Natural killer cell (primary cell): Measurements from ENCODE around the gene EIF4H. TPM values are rescaled to one million over a fixed set of nuclear protein-coding genes. Genes with fewer than 3 reads are reported as not detected.
A peak's percentile ranks its signal among the peaks of the same experiment; 100 is the strongest.

Source experiments
- ATAC-seq, 3 donors: fragments of 150-1000 bp in 2 of 3; fragments of 200-7000 bp in 1 of 3; cut with Tn5 transposase; 1 replicate in 1 of 3; 2 replicates in 2 of 3; pipeline ENCODE4 v1.10.0; 2021; ENCODE audit warnings: mild to moderate bottlenecking in 2 of 3, moderate library complexity in 2 of 3
- DNase-seq, 2 donors: peaks; one replicate each; pipeline versions ENCODE4 v3.0.0 to v3.0.0-alpha.2; 2013 to 2021; ENCODE audit warnings: mixed read lengths in 1 of 2
- H3K27ac ChIP-seq: one replicate; pipeline ENCODE4 v1.5.1; 2013; ENCODE audit warnings: mild to moderate bottlenecking, low read length
- H3K27me3 ChIP-seq: one replicate; pipeline ENCODE4 v1.6.1; 2013; ENCODE audit warnings: low read length; ENCODE audit not compliant: control insufficient read depth, insufficient read depth
- H3K36me3 ChIP-seq: one replicate; pipeline ENCODE4 v1.6.1; 2013; ENCODE audit warnings: low read length; ENCODE audit not compliant: control insufficient read depth, insufficient read depth
- H3K4me1 ChIP-seq: one replicate; pipeline ENCODE4 v1.6.1; 2013; ENCODE audit warnings: low read length; ENCODE audit not compliant: control insufficient read depth, insufficient read depth
- H3K4me3 ChIP-seq: one replicate; pipeline ENCODE4 v1.5.1; 2013; ENCODE audit warnings: low read length
- H3K9me3 ChIP-seq: one replicate; pipeline ENCODE4 v1.6.1; 2013; ENCODE audit warnings: low read length; ENCODE audit not compliant: control insufficient read depth, insufficient read depth
- H3K27ac Mint-ChIP-seq, 2 donors: one replicate each; pipeline ENCODE4 v1.8.0; 2022; ENCODE audit warnings: mild to moderate bottlenecking in 2 of 2, mixed read lengths in 2 of 2, moderate library complexity in 1 of 2
- H3K27me3 Mint-ChIP-seq, 2 donors: one replicate each; pipeline ENCODE4 v1.8.0; 2022; ENCODE audit warnings: low read depth in 2 of 2, mixed read lengths in 2 of 2
- H3K36me3 Mint-ChIP-seq: one replicate; pipeline ENCODE4 v1.8.0; 2022; ENCODE audit warnings: mixed read lengths
- H3K4me1 Mint-ChIP-seq, 2 donors: one replicate each; pipeline ENCODE4 v1.8.0; 2022; ENCODE audit warnings: mixed read lengths in 2 of 2
- H3K4me3 Mint-ChIP-seq: one replicate; pipeline ENCODE4 v1.8.0; 2022; ENCODE audit warnings: mild to moderate bottlenecking, moderate library complexity, mixed read lengths
- H3K9me3 Mint-ChIP-seq, 2 donors: one replicate each; pipeline ENCODE4 v1.8.0; 2022; ENCODE audit warnings: mixed read lengths in 2 of 2
- CTCF ChIP-seq: fragments of 200-600 bp; IDR thresholded peaks from one replicate; pipeline ENCODE4 v1.8.0; 2022; ENCODE audit warnings: antibody characterized with exemption
- WGBS: methylation state at CpG from one replicate; pipeline ENCODE4 v1.1.7; 2013; ENCODE audit warnings: missing lambda C conversion rate; ENCODE audit not compliant: insufficient coverage; 5-methylcytosine and 5-hydroxymethylcytosine counted together
- intact Hi-C: fragments of 100-400 bp; cut with micrococcal nuclease; formaldehyde crosslinking; loops from one replicate; pipeline ENCODE4 v1.14.2; 2022
- total RNA-seq, 4 donors: library from RNA; stranded (reverse); fragments of 120-200 nt in 1 of 4; gene quantifications; one replicate each; pipeline versions ENCODE4 v1.2.3 to v1.2.4, GENCODE V29; 2013 to 2022

EIF4H gene
- total RNA-seq, 3 donors from 2014 or later (not counting 1 experiment from before 2014, with no cell fraction given) = 286 to 294 (median 294) TPM

GRCh38 chr7:74130518-74130917 is 43.6 kb upstream of the EIF4H start:
- no peaks in the 10 kb centered on the region for H3K4me1 ChIP-seq
- no peak for ATAC-seq
- no peak overlapping the region for H3K27ac ChIP-seq
- Mint-ChIP-seq H3K4me3 (no peak overlapping the region), H3K9me3 (no peaks in the 10 kb centered on the region), H3K27ac (no peak overlapping the region), H3K36me3 (no peaks in the 10 kb centered on the region), H3K4me1 (no peaks in the 10 kb centered on the region), H3K27me3 (no peaks in the 10 kb centered on the region)
- no peaks in the 10 kb centered on the region for H3K36me3 ChIP-seq
- no peaks in the 10 kb centered on the region for H3K9me3 ChIP-seq
- DNase-seq = no peak
- TF ChIP-seq CTCF = no peak
- 89% methylated on average over 4 of the region's 4 CpGs for WGBS
- intact Hi-C loops = no loop called here
- H3K27me3 ChIP-seq = no peaks in the 10 kb centered on the region
- no peak overlapping the region for H3K4me3 ChIP-seq

- no peak overlapping the region for H3K27ac Mint-ChIP-seq
Observed at GRCh38 chr7:74134117-74134620, 40.0 kb upstream of the EIF4H start.

DNA sequence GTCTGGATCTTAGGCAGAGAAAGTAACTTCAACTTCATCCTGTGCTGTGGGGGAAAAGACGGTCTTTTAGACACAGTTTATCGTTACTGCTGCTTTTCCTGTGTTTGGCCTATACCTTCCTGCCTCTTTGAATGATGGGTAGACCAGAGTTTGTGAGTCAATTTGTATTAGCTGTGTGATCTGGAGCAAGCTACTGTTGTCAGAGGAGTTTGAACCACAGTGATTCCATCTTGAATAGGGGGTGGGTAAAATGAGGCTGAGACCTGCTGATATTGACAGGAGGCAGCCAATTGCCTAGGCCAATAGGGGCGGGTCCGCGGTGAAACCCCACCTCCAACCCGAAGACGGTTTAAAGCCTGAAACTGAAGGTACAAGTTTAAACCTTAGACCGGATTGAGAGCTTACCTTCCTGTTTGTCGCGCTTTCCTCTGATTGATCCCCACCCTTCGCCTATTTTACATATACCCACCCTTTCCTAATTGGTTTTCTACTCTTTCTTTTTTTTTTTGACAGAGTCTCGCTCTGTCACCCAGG is 35.8 kb upstream of the EIF4H start:
- TF ChIP-seq CTCF = no peak

More at GRCh38 chr7:74134117-74134620, 40.0 kb upstream of the EIF4H start:
- H3K4me3 Mint-ChIP-seq = no peak overlapping the region
- Histone ChIP-seq H3K27me3 (no peaks in the 10 kb centered on the region), H3K36me3 (no peaks in the 10 kb centered on the region), H3K4me1 (no peaks in the 10 kb centered on the region), H3K9me3 (no peaks in the 10 kb centered on the region), H3K4me3 (no peak overlapping the region), H3K27ac (no peak overlapping the region)
- H3K9me3 Mint-ChIP-seq = no peaks in the 10 kb centered on the region
- ATAC-seq (peak in 1 of 3 donors; percentile 18), DNase-seq (no peak)
- H3K36me3 Mint-ChIP-seq = no peaks in the 10 kb centered on the region
- no peaks in the 10 kb centered on the region for H3K4me1 Mint-ChIP-seq
- intact Hi-C loops = no loop called here
- WGBS = 79% methylated on average over 7 of the region's 8 CpGs
- TF ChIP-seq CTCF = no peak
- H3K27me3 Mint-ChIP-seq = no peaks in the 10 kb centered on the region

More for the DNA sequence above, 35.8 kb upstream of the EIF4H start:
- Histone ChIP-seq H3K27ac (no peak overlapping the region), H3K9me3 (no peaks in the 10 kb centered on the region), H3K4me1 (no peaks in the 10 kb centered on the region), H3K27me3 (no peaks in the 10 kb centered on the region), H3K4me3 (no peak overlapping the region), H3K36me3 (no peaks in the 10 kb centered on the region)
- H3K27ac Mint-ChIP-seq = no peak overlapping the region
- intact Hi-C loops = no loop called here
- H3K27me3 Mint-ChIP-seq = no peaks in the 10 kb centered on the region
- H3K9me3 Mint-ChIP-seq = no peaks in the 10 kb centered on the region
- H3K4me3 Mint-ChIP-seq = no peak overlapping the region
- ATAC-seq (no peak), DNase-seq (peak in 1 of 2 donors; percentile 13)
- H3K4me1 Mint-ChIP-seq = no peaks in the 10 kb centered on the region
- 91% methylated on average over 12 of the region's 12 CpGs for WGBS
- no peaks in the 10 kb centered on the region for H3K36me3 Mint-ChIP-seq
